VCaP (cell line): ENCODE results near the gene GOSR2.

ENCODE experiments used
- H3K27ac ChIP-seq: fragments of 450-650 bp; 2 replicates; pipeline ENCODE4 v1.5.1; 2017
- CTCF ChIP-seq: fragments of 450-650 bp; conservative IDR thresholded peaks from 2 replicates; pipeline ENCODE4 v1.5.1; 2017; ENCODE audit warnings: mild to moderate bottlenecking, moderate library complexity

Gene GOSR2

DNA sequence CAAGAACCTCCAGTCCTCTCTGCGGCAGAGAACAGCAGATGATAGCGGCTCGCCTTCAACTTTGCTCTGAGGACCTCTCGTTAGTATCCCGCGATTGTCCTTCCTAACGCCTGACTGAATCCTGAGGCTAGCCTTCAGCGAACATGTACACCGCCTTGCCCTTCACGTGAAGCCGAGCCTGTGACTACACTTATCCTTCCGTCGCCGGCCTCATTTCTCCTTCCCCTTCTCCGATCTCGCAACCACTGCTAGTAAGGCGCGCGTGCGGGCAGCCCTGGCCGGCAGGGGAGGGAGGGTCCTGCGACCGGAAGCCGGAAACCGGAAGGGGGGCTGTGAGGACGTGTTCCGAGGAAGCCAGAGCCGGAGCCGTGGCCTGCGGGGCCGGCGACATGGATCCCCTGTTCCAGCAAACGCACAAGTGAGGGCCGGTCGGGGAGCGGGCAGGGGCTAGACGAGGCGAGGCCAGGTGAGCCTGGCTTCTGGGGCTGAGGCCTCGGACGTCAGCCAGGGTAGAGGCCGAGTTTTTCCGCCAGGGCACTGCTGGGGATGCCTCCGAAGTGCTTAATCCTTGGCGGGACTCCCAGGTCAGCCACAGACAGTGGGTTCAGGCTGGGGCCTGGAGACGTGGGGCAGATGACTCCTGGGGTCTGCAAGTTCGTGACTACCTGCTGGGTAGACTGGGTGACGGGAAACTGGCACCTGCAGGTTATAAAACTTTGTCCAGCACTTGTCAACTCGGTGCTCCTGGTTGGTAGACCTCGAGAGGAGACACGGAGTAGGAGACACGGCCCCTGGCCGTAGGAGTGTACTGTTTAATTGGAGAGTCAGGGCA is at the start of gene GOSR2:
GOSR2 (plus strand) TSS at position 357 of the 832 bp plus-strand sequence; CDS start at position 390, 33 bp downstream.
- no peak for TF ChIP-seq CTCF

DNA sequence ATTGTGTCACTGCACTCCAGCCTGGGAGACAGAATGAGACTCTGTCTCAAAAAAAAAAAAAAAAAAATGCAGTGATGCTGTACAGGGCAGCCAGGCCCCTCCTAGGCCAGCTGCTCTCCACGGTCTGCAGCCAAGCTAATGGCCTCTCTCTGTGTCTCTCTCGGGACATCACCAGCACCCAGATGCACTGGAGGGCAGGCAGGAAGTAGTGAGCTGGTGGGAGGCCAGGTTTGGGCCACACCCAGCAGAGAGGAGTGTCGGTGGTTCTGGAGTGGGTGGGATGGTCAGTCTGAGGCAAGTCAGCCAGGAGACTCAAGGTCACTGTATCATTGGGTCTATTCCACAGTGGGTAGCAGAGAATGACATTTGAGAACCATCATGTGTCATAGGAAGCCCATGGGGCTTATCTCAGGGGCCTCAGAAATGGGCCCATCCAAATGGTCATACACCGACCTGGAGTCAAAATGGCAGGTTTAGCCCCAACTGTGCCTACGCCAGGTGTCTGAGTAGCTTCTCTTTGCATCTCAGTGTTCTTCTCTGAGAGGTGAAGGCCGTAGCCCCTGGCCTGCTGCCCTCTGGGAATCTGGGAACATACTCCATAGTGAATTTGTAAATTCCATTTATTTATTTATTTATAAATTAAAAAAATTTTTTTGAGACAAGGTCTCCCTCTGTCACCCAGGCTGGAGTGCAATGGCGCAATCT is 48.9 kb upstream of the GOSR2 start:
- no peak for TF ChIP-seq CTCF
- no peak overlapping the region for H3K27ac ChIP-seq

More for the DNA sequence above, at the start of gene GOSR2:
- H3K27ac ChIP-seq, result peak within 1 kb of the TSS; percentile 97

DNA sequence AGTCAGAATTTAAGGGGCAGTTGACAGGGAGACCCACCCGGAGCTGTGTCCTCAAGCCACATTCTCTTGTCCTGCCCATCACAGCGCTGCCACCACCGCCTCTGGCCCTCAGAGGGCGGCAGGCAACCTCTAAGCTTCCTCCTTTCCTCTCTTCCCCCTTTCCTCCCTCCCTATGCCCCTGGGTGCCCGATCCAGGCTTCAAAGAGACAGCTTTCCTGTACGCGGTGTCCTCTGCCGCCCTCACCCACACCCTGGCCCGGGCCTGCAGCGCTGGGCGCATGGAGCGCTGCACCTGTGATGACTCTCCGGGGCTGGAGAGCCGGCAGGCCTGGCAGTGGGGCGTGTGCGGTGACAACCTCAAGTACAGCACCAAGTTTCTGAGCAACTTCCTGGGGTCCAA is 48.1 kb upstream of the GOSR2 start:
- no peak for TF ChIP-seq CTCF
- no peak overlapping the region for H3K27ac ChIP-seq

- TF ChIP-seq CTCF, result no peak
- H3K27ac ChIP-seq, result peak overlapping the region; percentile 43
Observed at GRCh38 chr17:46875849-46876352, 47.1 kb upstream of the GOSR2 start.

GRCh38 chr17:46876353-46876887 is 46.5 kb upstream of the GOSR2 start:
- peak overlapping the region; percentile 43 for H3K27ac ChIP-seq
- peak; percentile 90 for TF ChIP-seq CTCF

DNA sequence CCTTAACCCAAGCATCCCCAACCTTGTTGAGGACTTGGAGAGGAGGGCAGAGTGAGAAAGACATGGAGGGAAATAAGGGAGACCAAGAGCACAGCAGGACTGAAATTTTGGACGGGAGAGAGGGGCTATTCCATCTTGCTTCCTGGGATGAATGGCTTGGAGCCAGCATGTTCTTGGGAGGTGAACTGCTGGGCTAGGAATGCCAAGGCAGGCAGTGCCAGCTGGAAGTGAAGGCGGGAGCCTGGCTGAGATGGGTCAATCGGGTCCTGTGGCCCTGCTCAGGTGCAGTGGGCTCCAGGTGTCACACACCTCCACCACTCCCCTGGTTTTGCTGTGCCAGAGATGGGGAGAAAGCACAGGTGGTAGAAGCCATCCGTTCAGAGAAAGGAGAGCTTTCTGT is 46.0 kb upstream of the GOSR2 start:
- peak overlapping the region; percentile 43 for H3K27ac ChIP-seq
- no peak for TF ChIP-seq CTCF

GRCh38 chr17:46877466-46877865 is 45.5 kb upstream of the GOSR2 start:
- peak overlapping the region; percentile 43; the same call in 1 of the 2 replicates for H3K27ac ChIP-seq
- TF ChIP-seq CTCF, result no peak
